HG03280 (cell line): Measurements from ENCODE around the gene FSTL4.
"Not testable (repeated sequence)": the region's sequence is repeated elsewhere in the genome, so short reads cannot be mapped to it uniquely, and the experiment has no call there.

Experiments
- ATAC-seq: cut with Tn5 transposase; IDR thresholded peaks from one replicate; pipeline ENCODE4 v1.9.1; 2021; ENCODE audit warnings: mild to moderate bottlenecking, moderate library complexity; ENCODE audit not compliant: unreplicated experiment

Gene FSTL4

GRCh38 chr5:133459474-133460160 is 152.7 kb downstream of the FSTL4 start:
- no peak for ATAC-seq

GRCh38 chr5:133458435-133458834 is 153.9 kb downstream of the FSTL4 start:
- no peak for ATAC-seq

GRCh38 chr5:133457439-133458355 is 154.6 kb downstream of the FSTL4 start:
- no peak for ATAC-seq

- no peak for ATAC-seq
Measured at GRCh38 chr5:133456933-133457402, 155.4 kb downstream of the FSTL4 start.

GRCh38 chr5:133455676-133456075 is 156.7 kb downstream of the FSTL4 start:
- no peak for ATAC-seq

- ATAC-seq: no peak
Measured at GRCh38 chr5:133454442-133454841, 157.9 kb downstream of the FSTL4 start.

GRCh38 chr5:133453831-133454230 is 158.5 kb downstream of the FSTL4 start:
- no peak for ATAC-seq

- no peak for ATAC-seq
Measured at GRCh38 chr5:133453084-133453780, 159.1 kb downstream of the FSTL4 start.

- no peak for ATAC-seq
Measured at GRCh38 chr5:133451926-133452325, 160.4 kb downstream of the FSTL4 start.

GRCh38 chr5:133450286-133450685 is 162.1 kb downstream of the FSTL4 start:
- ATAC-seq: no peak

- no peak for ATAC-seq
Measured at GRCh38 chr5:133449181-133449580, 163.2 kb downstream of the FSTL4 start.

- no peak for ATAC-seq
Measured at GRCh38 chr5:133446440-133446839, 165.9 kb downstream of the FSTL4 start.

- ATAC-seq: no peak
Measured at GRCh38 chr5:133445744-133446143, 166.6 kb downstream of the FSTL4 start.

- ATAC-seq: not testable (repeated sequence)
Measured at GRCh38 chr5:133445204-133445603, 167.1 kb downstream of the FSTL4 start.

GRCh38 chr5:133444711-133445110 is 167.6 kb downstream of the FSTL4 start:
- ATAC-seq: no peak

GRCh38 chr5:133441166-133441815 is 171.1 kb downstream of the FSTL4 start:
- ATAC-seq: no peak

- ATAC-seq: no peak
Measured at GRCh38 chr5:133440467-133441115, 171.8 kb downstream of the FSTL4 start.

- no peak for ATAC-seq
Measured at GRCh38 chr5:133439859-133440258, 172.5 kb downstream of the FSTL4 start.

GRCh38 chr5:133438487-133438886 is 173.9 kb downstream of the FSTL4 start:
- no peak for ATAC-seq

GRCh38 chr5:133434336-133434735 is 178.0 kb downstream of the FSTL4 start:
- ATAC-seq: no peak
